GM23338 (cell line): ENCODE results near the gene DLL1. TPM values are rescaled to one million over a fixed set of nuclear protein-coding genes. Genes with fewer than 3 reads are reported as not detected.

Source experiments
- ATAC-seq: fragments of 200-7000 bp; cut with Tn5 transposase; 3 replicates; pipeline ENCODE4 v1.9.1; 2020
- DNase-seq: peaks from one replicate; pipeline ENCODE4 v3.0.0-alpha.2; 2015; ENCODE audit warnings: low spot score
- H2AFZ ChIP-seq: fragments of 200-600 bp; sonication (generic); 2 replicates; pipeline ENCODE4 v1.8.0; 2016; ENCODE audit warnings: antibody characterized with exemption, mild to moderate bottlenecking, moderate library complexity
- H3F3A ChIP-seq: fragments of 200-600 bp; sonication (generic); replicated peaks from 2 replicates; pipeline ENCODE4 v1.8.0; 2017; ENCODE audit warnings: antibody characterized with exemption, mixed run types, low read depth
- H3K27ac ChIP-seq: fragments of 200-600 bp; sonication (generic); 2 replicates; pipeline ENCODE4 v1.6.1; 2016; ENCODE audit warnings: low read depth
- H3K27me3 ChIP-seq: fragments of 200-600 bp; sonication (generic); 2 replicates; pipeline ENCODE4 v1.8.0; 2016; ENCODE audit warnings: mild to moderate bottlenecking, mixed run types, moderate library complexity; ENCODE audit not compliant: insufficient read depth
- H3K36me3 ChIP-seq: fragments of 200-600 bp; sonication (generic); 2 replicates; pipeline ENCODE4 v1.8.0; 2016; ENCODE audit warnings: mild to moderate bottlenecking; ENCODE audit not compliant: insufficient read depth
- H3K4me1 ChIP-seq: fragments of 200-600 bp; sonication (generic); 2 replicates; pipeline ENCODE4 v1.8.0; 2016; ENCODE audit warnings: mild to moderate bottlenecking, moderate library complexity; ENCODE audit not compliant: insufficient read depth
- H3K4me2 ChIP-seq: fragments of 200-600 bp; sonication (generic); 2 replicates; pipeline ENCODE4 v1.7.1; 2017; ENCODE audit warnings: mixed run types
- H3K4me3 ChIP-seq: fragments of 200-600 bp; sonication (generic); 2 replicates; pipeline ENCODE4 v1.6.1; 2016; ENCODE audit warnings: mixed run types
- H3K79me2 ChIP-seq: fragments of 200-600 bp; sonication (generic); replicated peaks from 2 replicates; pipeline ENCODE4 v1.8.0; 2017; ENCODE audit warnings: mild to moderate bottlenecking; ENCODE audit not compliant: insufficient read depth
- H3K9me2 ChIP-seq: fragments of 200-600 bp; sonication (generic); 2 replicates; pipeline ENCODE4 v1.8.0; 2017; ENCODE audit not compliant: insufficient read depth
- H4K20me1 ChIP-seq: fragments of 200-600 bp; sonication (generic); replicated peaks from 2 replicates; pipeline ENCODE4 v1.8.0; 2017; ENCODE audit warnings: mild to moderate bottlenecking; ENCODE audit not compliant: insufficient read depth
- H3K27ac Mint-ChIP-seq: 2 replicates; pipeline ENCODE4 v1.8.0; 2020; ENCODE audit warnings: inconsistent platforms, mild to moderate bottlenecking, moderate library complexity, mixed read lengths
- H3K27me3 Mint-ChIP-seq: 3 replicates; pipeline ENCODE4 v1.8.0; 2022; ENCODE audit warnings: low read depth, mild to moderate bottlenecking, moderate library complexity, mixed read lengths, inconsistent platforms; ENCODE audit not compliant: insufficient read depth, poor library complexity
- H3K36me3 Mint-ChIP-seq: 3 replicates; pipeline ENCODE4 v1.8.0; 2021; ENCODE audit warnings: low read depth, mild to moderate bottlenecking, inconsistent platforms, moderate library complexity, mixed read lengths
- H3K4me1 Mint-ChIP-seq: 3 replicates; pipeline ENCODE4 v1.8.0; 2020; ENCODE audit warnings: mild to moderate bottlenecking, inconsistent platforms, mixed read lengths
- H3K4me3 Mint-ChIP-seq: 3 replicates; pipeline ENCODE4 v1.8.0; 2021; ENCODE audit warnings: moderate library complexity, mild to moderate bottlenecking, inconsistent platforms, mixed read lengths
- H3K9me3 Mint-ChIP-seq: 3 replicates; pipeline ENCODE4 v1.8.0; 2020; ENCODE audit warnings: moderate library complexity, mild to moderate bottlenecking, inconsistent platforms, mixed read lengths
- EZH2phosphoT487 ChIP-seq: fragments of 200-600 bp; sonication (generic); IDR thresholded peaks from one replicate; pipeline ENCODE4 v1.8.1; 2018; ENCODE audit warnings: antibody characterized with exemption; ENCODE audit not compliant: unreplicated experiment
- NANOG ChIP-seq: IDR thresholded peaks from 2 replicates; pipeline ENCODE4 v1.6.1; 2016; ENCODE audit warnings: antibody characterized with exemption, borderline replicate concordance
- STAT1 ChIP-seq: IDR thresholded peaks from one replicate; pipeline ENCODE4 v1.6.1; 2016; ENCODE audit warnings: antibody characterized with exemption; ENCODE audit not compliant: unreplicated experiment
- ZNF114 ChIP-seq: fragments of 250-450 bp; sonication (Bioruptor Pico); IDR thresholded peaks from 2 replicates; pipeline ENCODE4 v1.5.0; 2020; ENCODE audit warnings: mild to moderate bottlenecking, moderate library complexity
- ZNF331 ChIP-seq: fragments of 250-450 bp; sonication (Bioruptor Pico); IDR thresholded peaks from 2 replicates; pipeline ENCODE4 v1.5.0; 2020; ENCODE audit warnings: low read depth, mild to moderate bottlenecking, moderate library complexity
- polyA plus RNA-seq: library from polyadenylated mRNA; unstranded; fragments of >200 nt; fragmentation: Nextera tagmentation; extraction: Ambion mirVana; gene quantifications from 2 replicates; pipeline ENCODE4 v1.2.1, GENCODE V29; 2016
- total RNA-seq: library from RNA; depleted of rRNA; stranded (reverse); fragments of >200 nt; shearing (Covaris generic); gene quantifications from 2 replicates; pipeline ENCODE4 v1.2.3, GENCODE V29; 2014
- TF ChIP-seq, protein P1 (sequence below), 2 experiments: fragments of 200-600 bp in 1 of 2; sonication (generic) in 1 of 2; conservative IDR thresholded peaks; 2 replicates each; pipeline versions ENCODE4 v1.5.1 to v1.6.1; 2016 to 2017; ENCODE audit warnings: antibody characterized with exemption in 2 of 2, low read depth in 2 of 2, mild to moderate bottlenecking in 2 of 2, moderate library complexity in 1 of 2
- TF ChIP-seq, protein P2 (sequence below): fragments of 250-450 bp; sonication (Bioruptor Pico); IDR thresholded peaks from 2 replicates; pipeline ENCODE4 v1.5.0; 2020; ENCODE audit warnings: mild to moderate bottlenecking, moderate library complexity
- TF ChIP-seq, protein P3 (sequence below): IDR thresholded peaks from one replicate; pipeline ENCODE4 v1.6.1; 2018; ENCODE audit warnings: antibody characterized with exemption; ENCODE audit not compliant: unreplicated experiment

The DLL1 gene
- total and polyA plus RNA-seq, 2 experiments from 2014 or later: 2.2 to 4.6 TPM

DNA sequence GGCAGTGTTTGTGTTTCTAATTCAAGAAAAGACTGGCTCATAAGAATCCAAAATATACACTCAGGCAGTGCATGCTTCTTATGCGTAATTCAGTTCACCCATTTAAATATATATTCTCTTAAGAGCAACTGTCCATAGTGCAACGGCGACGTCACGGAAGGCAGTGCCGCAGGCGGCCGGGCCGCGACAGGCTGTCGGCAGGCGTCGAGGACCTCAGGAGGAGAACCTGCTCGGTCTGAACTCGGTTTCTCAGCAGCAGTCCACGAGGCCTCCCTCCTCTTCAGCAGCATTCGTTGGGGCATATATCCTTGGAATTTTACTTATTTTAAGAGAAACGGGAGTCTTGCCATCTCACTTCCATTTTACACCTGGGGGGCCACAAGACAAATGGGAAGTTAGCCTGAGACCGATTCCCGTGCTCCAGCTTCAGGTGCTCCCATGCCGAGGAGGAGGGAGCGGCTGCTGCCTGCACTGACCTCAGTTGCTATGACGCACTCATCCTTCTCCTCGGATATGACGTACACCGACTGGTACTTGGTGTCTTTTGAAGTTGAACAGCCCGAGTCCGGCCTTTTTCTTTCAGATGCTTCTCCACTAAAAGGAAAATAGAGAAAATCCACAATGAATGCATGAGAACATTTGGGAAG lies 8.2 kb downstream of the DLL1 start (continued):
- TF ChIP-seq, protein P1, sequence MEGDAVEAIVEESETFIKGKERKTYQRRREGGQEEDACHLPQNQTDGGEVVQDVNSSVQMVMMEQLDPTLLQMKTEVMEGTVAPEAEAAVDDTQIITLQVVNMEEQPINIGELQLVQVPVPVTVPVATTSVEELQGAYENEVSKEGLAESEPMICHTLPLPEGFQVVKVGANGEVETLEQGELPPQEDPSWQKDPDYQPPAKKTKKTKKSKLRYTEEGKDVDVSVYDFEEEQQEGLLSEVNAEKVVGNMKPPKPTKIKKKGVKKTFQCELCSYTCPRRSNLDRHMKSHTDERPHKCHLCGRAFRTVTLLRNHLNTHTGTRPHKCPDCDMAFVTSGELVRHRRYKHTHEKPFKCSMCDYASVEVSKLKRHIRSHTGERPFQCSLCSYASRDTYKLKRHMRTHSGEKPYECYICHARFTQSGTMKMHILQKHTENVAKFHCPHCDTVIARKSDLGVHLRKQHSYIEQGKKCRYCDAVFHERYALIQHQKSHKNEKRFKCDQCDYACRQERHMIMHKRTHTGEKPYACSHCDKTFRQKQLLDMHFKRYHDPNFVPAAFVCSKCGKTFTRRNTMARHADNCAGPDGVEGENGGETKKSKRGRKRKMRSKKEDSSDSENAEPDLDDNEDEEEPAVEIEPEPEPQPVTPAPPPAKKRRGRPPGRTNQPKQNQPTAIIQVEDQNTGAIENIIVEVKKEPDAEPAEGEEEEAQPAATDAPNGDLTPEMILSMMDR (conservative IDR thresholded peaks at IDR 0.05; ENCODE audit: low read depth in 2 of 2): no peak
- no peak for TF ChIP-seq STAT1

DNA sequence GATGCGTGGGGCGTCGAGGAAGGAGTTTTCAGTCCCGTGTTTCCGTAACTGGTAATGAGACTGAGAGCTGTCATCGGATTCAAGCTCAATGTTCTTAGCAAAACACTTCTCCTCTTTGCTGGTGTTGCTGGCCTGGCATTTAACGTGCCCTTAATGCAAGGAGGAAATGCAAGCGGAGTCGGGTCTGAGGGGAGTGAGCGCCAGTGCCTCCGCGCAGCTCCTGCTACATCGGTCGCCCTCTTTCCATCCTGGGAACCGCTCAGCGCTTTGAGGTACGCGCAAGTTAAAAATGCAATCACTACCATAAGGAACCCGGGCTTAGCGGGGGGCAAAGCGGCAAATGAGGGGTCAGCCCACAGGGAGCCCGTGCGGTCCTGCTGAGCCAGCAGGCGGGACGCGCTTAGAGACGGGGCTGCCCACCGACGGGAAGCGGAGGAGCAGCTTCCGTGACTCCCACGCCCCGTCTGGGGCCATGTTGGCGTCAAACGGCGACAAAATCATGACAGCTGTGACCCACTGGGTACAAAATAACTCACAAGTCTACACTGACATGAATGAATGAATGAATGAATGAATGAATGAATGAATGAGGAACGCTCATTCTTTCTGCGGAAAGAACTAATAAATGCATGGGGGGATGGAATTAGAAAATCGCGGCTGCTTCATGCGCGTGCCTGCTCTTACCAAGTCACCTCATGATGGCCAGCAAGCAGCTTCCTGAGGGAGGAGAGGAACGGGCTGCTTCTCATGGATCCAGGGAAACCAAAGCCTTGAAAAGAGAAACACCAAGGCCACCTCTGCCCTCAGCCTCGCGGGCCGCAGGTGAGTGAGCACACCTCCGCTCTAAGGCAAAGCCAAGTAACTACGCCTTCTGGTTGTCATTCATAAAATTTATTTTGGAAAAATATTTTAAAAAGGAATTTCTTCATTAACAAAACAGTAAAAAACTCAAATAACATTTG lies 9.3 kb downstream of the DLL1 start:
- DNase-seq (no peak), ATAC-seq (no peak)
- no peaks in the 10 kb centered on the region for H3K79me2 ChIP-seq
- H2AFZ ChIP-seq: no peak overlapping the region
- no peaks in the 10 kb centered on the region for H4K20me1 ChIP-seq
- H3K9me3 Mint-ChIP-seq: no peaks in the 10 kb centered on the region; the same call in 2 of the 3 replicates
- no peak overlapping the region for H3K27ac Mint-ChIP-seq
- peaks cover 11% of the 10 kb centered on the region; the same call in 1 of the 2 replicates for H3K27me3 ChIP-seq
- H3K36me3 ChIP-seq: no peaks in the 10 kb centered on the region
- peaks cover 13% of the 10 kb centered on the region; the same call in 1 of the 2 replicates for H3K4me1 ChIP-seq
- no peak overlapping the region for H3K4me3 Mint-ChIP-seq
- no peak overlapping the region for H3K4me2 ChIP-seq
- H3K36me3 Mint-ChIP-seq: peaks cover 3% of the 10 kb centered on the region; the same call in 2 of the 3 replicates
- H3K27ac ChIP-seq: no peak overlapping the region
- no peak overlapping the region for H3K4me3 ChIP-seq
- H3K9me2 ChIP-seq: no peaks in the 10 kb centered on the region
- peaks cover 27% of the 10 kb centered on the region for H3K4me1 Mint-ChIP-seq
- H3F3A ChIP-seq: no peaks in the 10 kb centered on the region
- peaks cover 35% of the 10 kb centered on the region for H3K27me3 Mint-ChIP-seq
- TF ChIP-seq, protein P2, sequence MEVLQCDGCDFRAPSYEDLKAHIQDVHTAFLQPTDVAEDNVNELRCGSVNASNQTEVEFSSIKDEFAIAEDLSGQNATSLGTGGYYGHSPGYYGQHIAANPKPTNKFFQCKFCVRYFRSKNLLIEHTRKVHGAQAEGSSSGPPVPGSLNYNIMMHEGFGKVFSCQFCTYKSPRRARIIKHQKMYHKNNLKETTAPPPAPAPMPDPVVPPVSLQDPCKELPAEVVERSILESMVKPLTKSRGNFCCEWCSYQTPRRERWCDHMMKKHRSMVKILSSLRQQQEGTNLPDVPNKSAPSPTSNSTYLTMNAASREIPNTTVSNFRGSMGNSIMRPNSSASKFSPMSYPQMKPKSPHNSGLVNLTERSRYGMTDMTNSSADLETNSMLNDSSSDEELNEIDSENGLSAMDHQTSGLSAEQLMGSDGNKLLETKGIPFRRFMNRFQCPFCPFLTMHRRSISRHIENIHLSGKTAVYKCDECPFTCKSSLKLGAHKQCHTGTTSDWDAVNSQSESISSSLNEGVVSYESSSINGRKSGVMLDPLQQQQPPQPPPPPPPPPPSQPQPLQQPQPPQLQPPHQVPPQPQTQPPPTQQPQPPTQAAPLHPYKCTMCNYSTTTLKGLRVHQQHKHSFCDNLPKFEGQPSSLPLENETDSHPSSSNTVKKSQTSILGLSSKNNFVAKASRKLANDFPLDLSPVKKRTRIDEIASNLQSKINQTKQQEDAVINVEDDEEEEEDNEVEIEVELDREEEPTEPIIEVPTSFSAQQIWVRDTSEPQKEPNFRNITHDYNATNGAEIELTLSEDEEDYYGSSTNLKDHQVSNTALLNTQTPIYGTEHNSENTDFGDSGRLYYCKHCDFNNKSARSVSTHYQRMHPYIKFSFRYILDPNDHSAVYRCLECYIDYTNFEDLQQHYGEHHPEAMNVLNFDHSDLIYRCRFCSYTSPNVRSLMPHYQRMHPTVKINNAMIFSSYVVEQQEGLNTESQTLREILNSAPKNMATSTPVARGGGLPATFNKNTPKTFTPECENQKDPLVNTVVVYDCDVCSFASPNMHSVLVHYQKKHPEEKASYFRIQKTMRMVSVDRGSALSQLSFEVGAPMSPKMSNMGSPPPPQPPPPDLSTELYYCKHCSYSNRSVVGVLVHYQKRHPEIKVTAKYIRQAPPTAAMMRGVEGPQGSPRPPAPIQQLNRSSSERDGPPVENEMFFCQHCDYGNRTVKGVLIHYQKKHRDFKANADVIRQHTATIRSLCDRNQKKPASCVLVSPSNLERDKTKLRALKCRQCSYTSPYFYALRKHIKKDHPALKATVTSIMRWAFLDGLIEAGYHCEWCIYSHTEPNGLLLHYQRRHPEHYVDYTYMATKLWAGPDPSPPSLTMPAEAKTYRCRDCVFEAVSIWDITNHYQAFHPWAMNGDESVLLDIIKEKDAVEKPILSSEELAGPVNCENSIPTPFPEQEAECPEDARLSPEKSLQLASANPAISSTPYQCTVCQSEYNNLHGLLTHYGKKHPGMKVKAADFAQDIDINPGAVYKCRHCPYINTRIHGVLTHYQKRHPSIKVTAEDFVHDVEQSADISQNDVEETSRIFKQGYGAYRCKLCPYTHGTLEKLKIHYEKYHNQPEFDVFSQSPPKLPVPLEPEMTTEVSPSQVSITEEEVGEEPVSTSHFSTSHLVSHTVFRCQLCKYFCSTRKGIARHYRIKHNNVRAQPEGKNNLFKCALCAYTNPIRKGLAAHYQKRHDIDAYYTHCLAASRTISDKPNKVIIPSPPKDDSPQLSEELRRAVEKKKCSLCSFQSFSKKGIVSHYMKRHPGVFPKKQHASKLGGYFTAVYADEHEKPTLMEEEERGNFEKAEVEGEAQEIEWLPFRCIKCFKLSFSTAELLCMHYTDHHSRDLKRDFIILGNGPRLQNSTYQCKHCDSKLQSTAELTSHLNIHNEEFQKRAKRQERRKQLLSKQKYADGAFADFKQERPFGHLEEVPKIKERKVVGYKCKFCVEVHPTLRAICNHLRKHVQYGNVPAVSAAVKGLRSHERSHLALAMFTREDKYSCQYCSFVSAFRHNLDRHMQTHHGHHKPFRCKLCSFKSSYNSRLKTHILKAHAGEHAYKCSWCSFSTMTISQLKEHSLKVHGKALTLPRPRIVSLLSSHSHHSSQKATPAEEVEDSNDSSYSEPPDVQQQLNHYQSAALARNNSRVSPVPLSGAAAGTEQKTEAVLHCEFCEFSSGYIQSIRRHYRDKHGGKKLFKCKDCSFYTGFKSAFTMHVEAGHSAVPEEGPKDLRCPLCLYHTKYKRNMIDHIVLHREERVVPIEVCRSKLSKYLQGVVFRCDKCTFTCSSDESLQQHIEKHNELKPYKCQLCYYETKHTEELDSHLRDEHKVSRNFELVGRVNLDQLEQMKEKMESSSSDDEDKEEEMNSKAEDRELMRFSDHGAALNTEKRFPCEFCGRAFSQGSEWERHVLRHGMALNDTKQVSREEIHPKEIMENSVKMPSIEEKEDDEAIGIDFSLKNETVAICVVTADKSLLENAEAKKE (CRISPR knock-in tag): no peak
- TF ChIP-seq ZNF114 (CRISPR knock-in tag): no peak
- TF ChIP-seq, protein P1 (conservative IDR thresholded peaks at IDR 0.05; ENCODE audit: low read depth in 2 of 2): no peak
- TF ChIP-seq, protein P3, sequence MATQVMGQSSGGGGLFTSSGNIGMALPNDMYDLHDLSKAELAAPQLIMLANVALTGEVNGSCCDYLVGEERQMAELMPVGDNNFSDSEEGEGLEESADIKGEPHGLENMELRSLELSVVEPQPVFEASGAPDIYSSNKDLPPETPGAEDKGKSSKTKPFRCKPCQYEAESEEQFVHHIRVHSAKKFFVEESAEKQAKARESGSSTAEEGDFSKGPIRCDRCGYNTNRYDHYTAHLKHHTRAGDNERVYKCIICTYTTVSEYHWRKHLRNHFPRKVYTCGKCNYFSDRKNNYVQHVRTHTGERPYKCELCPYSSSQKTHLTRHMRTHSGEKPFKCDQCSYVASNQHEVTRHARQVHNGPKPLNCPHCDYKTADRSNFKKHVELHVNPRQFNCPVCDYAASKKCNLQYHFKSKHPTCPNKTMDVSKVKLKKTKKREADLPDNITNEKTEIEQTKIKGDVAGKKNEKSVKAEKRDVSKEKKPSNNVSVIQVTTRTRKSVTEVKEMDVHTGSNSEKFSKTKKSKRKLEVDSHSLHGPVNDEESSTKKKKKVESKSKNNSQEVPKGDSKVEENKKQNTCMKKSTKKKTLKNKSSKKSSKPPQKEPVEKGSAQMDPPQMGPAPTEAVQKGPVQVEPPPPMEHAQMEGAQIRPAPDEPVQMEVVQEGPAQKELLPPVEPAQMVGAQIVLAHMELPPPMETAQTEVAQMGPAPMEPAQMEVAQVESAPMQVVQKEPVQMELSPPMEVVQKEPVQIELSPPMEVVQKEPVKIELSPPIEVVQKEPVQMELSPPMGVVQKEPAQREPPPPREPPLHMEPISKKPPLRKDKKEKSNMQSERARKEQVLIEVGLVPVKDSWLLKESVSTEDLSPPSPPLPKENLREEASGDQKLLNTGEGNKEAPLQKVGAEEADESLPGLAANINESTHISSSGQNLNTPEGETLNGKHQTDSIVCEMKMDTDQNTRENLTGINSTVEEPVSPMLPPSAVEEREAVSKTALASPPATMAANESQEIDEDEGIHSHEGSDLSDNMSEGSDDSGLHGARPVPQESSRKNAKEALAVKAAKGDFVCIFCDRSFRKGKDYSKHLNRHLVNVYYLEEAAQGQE: no peak
- TF ChIP-seq ZNF331: no peak
- TF ChIP-seq NANOG: no peak
- TF ChIP-seq EZH2phosphoT487: no peak
